Stimulated activated CD4-positive, alpha-beta T cell treated with anti-CD3 and anti-CD28 coated beads, TNF-alpha, amount 100 ng/mL, for 24 hours (primary cell): ENCODE data around the gene MYDGF.
"Not testable (repeated sequence)": the region's sequence is repeated elsewhere in the genome, so short reads cannot be mapped to it uniquely, and the experiment has no call there.

Experiments used
- DNase-seq, 3 experiments: peaks; one replicate each; pipeline ENCODE4 v3.0.0-alpha.2; 2020; ENCODE audit warnings: low read depth in 3 of 3

The MYDGF gene

DNA sequence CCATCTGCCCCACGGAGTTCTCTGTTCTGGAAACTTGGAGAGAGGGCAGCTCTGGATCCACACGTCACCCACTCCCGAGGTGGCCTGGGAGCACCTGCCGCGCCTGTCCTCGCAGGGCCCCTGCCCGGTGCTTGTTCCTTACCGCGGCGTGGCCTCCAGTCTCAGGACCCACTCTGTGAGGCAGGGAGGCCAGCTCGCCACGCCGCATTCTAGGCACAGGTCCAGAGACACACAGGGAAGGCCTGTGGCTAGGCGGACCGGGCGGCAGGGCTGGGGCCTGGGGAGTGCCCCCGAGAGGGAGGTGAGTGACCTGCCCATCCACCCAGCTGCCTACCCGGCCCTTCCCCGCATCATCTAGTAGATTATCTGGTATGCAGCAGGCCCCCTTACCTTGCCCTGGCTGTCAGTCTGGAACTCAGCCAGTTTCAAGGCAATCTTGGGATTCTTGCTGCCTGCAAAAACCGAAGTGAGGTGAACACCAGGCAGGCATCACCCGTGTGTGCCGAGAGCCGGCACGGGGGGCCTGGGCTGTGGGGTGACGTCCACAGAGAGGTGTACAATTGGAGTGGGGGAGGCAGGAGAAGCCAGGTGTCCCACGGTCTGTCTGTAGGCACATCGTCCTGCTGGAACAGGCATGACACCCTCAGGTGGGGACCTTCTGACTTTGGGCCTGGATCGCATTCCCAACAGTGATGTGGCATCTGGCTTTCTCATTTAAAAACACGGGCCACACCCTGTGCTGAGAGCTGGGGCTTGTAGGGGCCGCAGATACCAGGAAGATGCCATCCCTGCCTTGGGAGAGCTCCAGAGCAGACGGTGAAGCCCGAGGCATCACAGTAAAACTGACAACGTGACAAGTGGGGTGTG is 29.9 kb upstream of the MYDGF start:
- DNase-seq, result no peak

DNA sequence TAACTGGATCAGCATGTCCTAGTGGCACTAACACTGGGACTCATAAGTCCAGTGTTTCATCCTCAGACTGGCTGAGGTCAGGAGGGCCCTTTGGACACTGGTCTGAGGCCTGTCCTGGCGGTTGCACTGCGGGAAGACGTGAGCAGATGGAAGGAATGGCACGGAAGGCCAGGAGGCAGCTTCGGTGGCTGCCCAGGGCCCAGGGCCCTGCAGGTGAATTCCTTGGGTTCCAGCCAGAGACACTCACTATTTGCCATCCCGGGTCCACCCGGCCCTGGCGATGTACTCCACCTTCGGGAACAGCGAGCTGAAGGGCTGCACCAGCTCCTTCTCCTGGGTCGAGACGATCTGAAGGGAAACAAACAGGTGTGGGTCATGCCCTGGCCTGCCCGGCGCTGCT is 27.2 kb upstream of the MYDGF start:
- DNase-seq, result no peak

- DNase-seq, result no peak
Measured at GRCh38 chr19:4695224-4695731, 25.1 kb upstream of the MYDGF start.

GRCh38 chr19:4694211-4694987 is 24.3 kb upstream of the MYDGF start:
- DNase-seq, result no peak

DNA sequence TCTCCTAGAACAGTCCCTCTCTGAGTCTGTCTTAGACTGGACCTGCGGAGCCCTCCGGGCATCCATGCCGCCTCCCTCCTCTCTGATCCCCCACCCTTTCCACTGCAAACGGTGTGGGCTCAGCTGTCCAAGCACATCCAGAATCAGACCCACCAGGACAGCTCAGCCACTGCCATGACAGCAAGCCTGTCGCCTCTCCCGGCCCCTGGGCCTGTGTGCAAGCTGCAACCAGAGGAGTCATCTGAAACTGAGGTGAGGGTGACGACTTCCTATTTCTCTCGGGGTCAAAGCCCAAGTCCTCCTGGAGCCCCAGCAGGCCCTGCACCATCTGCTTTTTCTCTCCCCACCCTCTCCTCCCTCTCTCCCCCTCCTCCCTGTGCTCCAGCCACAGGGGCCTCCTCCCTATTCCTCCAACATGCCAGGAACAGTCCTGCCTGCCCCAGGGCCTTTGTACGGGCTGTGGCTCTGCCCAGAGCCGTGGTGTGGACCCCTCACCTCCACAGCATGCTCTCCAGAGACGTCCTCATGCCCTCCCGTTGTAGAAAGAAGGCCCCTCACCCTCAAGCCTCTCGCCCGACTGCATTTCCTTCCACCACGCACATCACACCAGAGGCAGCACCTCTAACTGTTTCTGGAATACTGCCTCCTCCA is 23.5 kb upstream of the MYDGF start:
- no peak for DNase-seq

GRCh38 chr19:4693078-4693350 is 22.9 kb upstream of the MYDGF start:
- DNase-seq, result no peak

DNA sequence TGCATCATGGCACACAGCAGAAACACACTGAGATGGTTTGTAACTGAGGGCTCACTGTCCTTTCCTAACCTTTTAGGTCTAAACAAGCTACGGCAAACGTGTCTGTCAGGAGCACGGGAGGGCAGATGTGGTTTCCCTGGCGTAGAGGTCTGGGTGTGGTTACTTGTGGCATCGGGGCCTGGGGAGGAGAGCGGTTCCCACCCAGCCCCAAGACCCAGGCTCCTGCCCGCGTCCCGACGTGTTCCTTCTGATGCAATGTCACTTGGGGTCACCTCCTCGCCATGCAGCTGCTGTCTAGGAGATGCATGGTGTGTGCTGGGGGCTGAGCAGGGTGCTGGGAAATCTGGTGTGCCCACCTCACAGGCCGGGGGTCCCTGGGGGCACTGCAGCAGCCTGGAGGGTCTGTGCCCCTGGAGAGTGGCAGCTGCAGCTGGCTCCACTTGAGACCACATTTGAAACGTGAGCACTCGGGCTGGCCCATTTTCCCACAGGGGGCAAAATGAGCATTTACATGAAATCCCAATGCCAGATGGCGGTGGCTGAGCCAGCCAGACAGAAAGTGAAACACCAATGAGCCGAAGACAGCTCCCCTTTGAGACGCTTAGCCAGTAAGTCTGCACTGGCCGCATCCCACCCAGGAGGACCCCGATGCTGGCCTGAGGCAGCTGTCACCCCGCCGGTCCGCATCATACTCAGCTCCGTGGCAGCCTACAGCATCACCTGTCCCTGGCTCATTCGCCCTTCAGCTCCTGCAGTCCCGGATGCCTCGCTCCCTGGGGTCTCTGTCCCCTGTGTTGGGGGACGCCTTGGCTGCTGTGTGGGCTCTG is 22.3 kb upstream of the MYDGF start:
- DNase-seq, result no peak

- DNase-seq, result no peak
Measured at GRCh38 chr19:4691373-4691772, 21.2 kb upstream of the MYDGF start.

DNA sequence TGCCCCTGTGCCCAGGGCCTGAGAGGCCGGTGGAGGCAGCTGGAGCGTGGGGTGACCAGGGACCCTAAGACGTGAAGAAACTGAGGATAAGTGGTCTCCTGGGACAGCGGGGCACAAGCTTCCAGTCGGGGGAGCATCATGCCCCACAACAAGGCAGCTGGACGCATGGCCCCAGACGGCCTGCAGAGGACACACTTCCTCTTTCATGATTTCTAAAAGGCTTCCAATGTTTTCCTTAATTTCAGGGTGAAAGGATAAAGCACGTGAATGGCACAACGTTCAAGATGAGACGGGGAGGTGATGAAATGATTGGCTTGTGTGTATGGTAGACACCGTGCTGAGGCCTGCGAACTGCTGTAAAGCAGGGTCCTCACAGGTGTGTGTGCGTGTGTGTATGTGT is 20.2 kb upstream of the MYDGF start:
- no peak for DNase-seq

DNA sequence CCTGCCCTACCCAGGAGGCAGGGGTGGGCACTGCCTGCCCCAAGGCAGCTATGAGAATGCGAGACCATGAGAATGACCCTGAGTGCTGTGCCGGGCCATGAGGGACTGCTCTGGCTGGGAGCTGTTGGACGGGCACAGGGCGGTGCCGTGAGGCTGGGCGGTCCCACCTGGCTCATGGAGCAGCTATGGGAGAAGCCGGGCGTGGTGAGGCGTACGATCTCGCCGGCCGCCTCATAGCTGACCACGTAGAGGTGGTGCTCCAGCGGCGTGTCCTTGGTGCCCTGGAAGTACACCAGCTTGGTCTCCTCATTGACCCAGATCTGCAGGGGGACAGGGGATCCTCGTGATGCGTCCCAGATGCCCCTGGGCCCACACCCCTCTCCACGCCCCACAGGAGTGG is 19.3 kb upstream of the MYDGF start:
- DNase-seq, result no peak

DNA sequence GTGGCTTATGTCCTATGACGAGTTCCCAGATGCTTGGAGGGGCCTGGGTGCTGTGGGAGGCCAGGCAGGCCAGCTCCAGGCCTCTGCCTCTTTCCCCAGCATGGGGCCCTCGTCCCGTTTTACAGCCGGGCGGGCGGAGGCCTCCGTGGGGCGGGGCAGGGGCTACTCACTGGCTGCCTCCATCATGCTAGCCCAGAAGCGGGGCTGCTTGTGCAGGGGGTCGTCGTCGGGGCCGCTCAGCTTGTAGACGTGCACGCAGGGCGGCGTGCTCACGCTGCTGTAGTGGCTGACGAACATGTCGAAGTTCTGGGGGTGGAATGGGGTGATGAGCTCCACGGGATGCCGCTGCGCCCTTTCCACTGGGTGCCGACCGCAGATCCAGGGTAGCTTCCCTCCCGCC is 18.4 kb upstream of the MYDGF start:
- DNase-seq, result no peak

DNA sequence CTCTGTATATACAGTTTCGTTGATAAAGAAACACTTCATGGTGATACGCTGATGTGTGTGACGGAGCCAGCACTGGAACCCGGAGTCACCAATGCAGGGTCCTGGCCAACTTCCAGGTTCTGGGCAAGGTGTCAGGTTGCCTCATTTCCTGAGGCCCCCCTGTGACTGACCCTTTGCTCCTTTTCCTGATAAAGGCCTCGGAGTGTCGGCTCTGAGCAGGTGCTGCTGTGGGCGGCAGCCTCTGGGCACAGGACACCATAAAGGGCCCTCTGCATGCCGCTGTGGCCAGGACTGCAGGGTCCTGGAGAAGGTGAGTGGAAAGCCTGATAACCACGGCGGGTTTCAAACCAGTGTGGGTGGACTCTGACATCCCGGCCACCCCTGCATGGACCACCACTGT is 17.3 kb upstream of the MYDGF start:
- no peak for DNase-seq

GRCh38 chr19:4686700-4687099 is 16.6 kb upstream of the MYDGF start:
- DNase-seq, result no peak

DNA sequence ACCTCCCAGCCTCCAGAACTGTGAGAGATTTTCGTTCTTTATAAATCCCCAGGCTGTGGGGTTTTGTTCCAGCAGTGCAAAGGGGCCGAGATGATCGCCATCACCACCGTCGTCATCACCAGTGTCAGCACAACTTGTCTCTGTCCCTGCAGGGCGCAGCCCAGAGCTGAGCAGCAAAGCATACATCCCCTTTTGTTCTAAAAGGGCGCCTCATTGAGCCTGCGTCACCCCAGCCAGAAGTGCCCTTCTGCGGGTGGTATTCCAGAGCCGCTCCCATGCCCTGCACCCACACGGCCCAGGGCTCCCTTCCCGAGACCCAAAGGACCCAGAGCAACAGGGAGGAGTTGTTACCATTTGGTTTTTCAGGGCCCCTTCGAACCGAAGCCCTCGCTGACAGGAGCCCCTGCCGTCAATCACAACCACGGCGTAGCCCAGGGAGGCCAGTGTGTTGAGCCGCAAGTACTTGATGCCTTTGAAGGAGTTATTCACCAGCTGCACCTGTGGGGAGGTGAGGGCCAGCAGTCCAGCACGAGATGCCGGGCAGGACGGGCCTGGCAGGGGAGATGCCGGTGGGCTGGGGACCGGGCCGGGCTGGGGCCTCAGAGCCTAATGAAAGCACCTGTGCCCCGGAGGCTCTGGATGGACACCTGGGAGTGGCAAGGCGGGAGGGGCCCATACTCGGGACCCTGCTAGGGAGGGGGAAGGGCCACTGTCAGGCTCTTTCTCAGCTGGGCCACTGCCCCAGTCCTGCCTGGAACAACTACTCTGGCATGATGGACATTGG is 14.4 kb upstream of the MYDGF start:
- no peak for DNase-seq

GRCh38 chr19:4682417-4683200 is 12.5 kb upstream of the MYDGF start:
- DNase-seq, result no peak

DNA sequence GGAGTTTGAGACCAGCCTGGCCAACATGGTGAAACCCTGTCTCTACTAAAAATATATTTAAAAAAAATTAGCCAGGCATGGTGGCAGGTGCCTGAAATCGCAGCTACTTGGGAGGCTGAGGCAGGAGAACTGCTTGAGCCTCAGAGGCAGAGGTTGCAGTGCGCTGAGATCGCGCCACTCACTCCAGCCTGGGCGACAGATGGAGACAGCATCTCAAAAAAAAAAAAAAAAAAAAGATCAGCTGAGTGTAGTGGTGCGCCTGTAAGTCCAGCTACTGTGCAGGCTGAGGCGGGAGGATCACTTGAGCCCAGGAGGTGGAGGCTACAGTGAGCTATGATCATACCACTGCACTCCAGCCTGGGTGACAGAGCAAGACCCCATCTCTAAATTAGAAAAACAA is 9.9 kb upstream of the MYDGF start:
- DNase-seq, result not testable (repeated sequence)

DNA sequence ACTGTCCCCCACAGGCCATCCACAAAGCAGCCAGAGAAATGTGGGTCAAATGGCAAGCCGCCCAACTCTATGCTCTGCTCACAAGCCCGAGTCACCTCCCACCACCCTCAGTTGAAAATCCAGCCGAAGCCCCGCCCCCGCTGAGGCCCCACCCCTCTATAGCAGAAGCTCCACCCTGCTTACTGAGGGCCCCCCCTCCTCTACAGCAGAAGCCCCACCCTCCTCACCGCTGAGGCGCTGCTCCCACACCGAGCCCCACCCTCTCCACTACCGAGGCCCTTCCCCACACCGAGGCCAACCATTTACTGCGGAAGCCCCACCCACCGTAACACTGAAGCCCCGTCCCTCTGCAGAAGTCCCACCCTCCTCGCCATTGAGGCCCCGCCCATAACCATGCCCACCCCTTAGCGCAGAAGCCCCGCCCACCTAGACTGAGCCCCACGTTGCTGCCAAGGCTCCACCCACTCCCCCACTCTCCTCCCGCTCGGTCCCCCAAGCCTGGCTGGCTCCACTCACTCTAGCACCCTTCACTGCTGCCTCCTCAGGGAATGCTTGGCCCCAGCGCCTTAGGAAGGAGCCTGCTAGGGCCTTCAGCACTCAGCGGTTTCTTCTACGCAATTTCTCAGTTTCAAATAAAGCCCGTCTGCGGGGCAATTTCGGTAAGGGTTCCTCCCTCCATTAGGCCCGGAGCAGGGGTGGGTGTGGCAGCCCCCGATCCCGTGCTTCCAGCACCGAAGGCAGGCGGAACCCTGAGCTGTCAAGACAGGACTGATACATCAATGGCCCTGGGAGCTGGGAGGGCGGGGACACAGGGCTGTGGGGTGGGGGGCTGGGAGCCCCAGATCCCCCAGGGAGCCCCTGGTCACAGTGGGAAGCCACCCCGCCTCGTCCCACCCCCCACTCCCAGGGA is 9.0 kb upstream of the MYDGF start:
- peak in 1 of 3 experiments; percentile 16 for DNase-seq

DNA sequence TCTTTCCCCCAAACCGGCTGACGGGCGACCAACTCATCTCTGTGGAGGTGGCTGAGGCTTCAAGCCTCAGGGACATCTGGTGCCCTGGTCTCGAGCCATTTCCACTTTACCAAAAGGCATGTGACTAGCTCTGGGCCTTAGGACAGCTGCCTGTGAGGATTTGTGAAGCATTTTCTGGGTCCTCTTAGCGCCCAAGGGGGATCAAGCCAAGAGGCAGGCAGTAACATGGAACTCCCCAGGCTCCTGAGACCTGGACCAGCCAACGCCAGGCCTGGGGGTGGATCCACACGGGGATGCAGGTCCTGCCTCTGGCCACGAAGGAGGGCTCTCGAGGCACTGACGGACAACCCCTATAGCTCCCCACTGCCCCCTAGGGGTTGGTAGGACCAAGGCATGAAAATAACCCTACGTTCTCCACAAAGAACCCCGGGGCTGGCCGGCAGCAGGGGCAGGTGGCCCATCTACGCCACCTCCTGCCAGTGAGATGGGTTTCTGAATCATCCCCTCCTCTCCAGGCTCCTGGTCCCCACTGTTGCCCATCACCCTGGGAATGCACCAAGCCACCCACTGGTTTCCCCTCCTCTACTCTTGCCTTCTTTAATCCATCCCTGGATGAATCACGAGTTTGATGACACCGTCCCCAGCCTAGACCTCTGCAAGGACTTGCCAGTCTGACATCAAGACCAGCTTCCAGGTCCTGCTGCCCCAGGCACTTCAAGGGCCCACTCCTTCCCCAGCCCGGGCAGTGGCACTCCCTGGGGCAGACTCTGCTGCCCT is 7.0 kb upstream of the MYDGF start:
- DNase-seq, result no peak
